IMR-90 (cell line): ENCODE results near the gene AGXT. TPM values are rescaled to one million over a fixed set of nuclear protein-coding genes. Genes with fewer than 3 reads are reported as not detected.

Experiments
- ATAC-seq: fragments of 200-7000 bp; cut with Tn5 transposase; 2 replicates; pipeline ENCODE4 v1.9.1; 2020; ENCODE audit warnings: low read depth, mild to moderate bottlenecking, moderate library complexity
- BruUV-seq: library from RNA; stranded (reverse); fragments of 400-500 nt; replicated peaks from 2 replicates; lab custom pipeline; 2021; lab: Mats Ljungman, UMichigan
- CTCF ChIA-PET: fragments of 300-600 bp; formaldehyde crosslinking; extraction: SDS; loops from one replicate; lab custom pipeline; 2021; ENCODE audit warnings: antibody characterized with exemption; lab: Yijun Ruan, JAX
- POLR2A ChIA-PET: fragments of 300-600 bp; sonication (Branson Sonifier 250); formaldehyde crosslinking; loops from one replicate; lab custom pipeline; 2022; ENCODE audit warnings: antibody characterized with exemption; ENCODE audit not compliant: unreplicated experiment; lab: Charles Lee
- DNase-seq: peaks from one replicate; pipeline ENCODE4 v3.0.0; 2013
- H2AFZ ChIP-seq: replicated peaks from 2 replicates; pipeline ENCODE3; 2013; ENCODE audit warnings: low read length, mild to moderate bottlenecking; ENCODE audit not compliant: poor library complexity
- H2AK5ac ChIP-seq: 2 replicates; pipeline ENCODE4 v1.6.1; 2013; ENCODE audit warnings: low read depth, low read length, inconsistent platforms
- H2AK9ac ChIP-seq: replicated peaks from 2 replicates; pipeline ENCODE3; 2013; ENCODE audit warnings: mild to moderate bottlenecking, low read depth, low read length, moderate library complexity; ENCODE audit not compliant: poor library complexity
- H2BK120ac ChIP-seq: 2 replicates; pipeline ENCODE4 v1.6.1; 2013; ENCODE audit warnings: low read depth, low read length, inconsistent platforms
- H2BK15ac ChIP-seq: 3 replicates; pipeline ENCODE4 v1.6.1; 2013; ENCODE audit warnings: low read depth, low read length, inconsistent platforms
- H2BK20ac ChIP-seq: 2 replicates; pipeline ENCODE4 v1.6.1; 2013; ENCODE audit warnings: low read depth, mild to moderate bottlenecking, inconsistent platforms, low read length, moderate library complexity
- H2BK5ac ChIP-seq: 2 replicates; pipeline ENCODE4 v1.6.1; 2013; ENCODE audit warnings: mild to moderate bottlenecking, low read depth, low read length, inconsistent platforms; ENCODE audit not compliant: poor library complexity, severe bottlenecking
- H3K14ac ChIP-seq: replicated peaks from 2 replicates; pipeline ENCODE4 v1.6.1; 2013; ENCODE audit warnings: low read depth, low read length, inconsistent platforms
- H3K18ac ChIP-seq: 2 replicates; pipeline ENCODE4 v1.6.1; 2013; ENCODE audit warnings: low read depth, low read length, control low read depth
- H3K23ac ChIP-seq: 2 replicates; pipeline ENCODE4 v1.6.1; 2013; ENCODE audit warnings: low read depth, low read length, inconsistent platforms
- H3K27ac ChIP-seq: 2 replicates; pipeline ENCODE4 v1.5.1; 2013; ENCODE audit warnings: mild to moderate bottlenecking, control low read depth, low read length; ENCODE audit not compliant: insufficient read depth
- H3K27me3 ChIP-seq: 2 replicates; pipeline ENCODE4 v1.6.1; 2013; ENCODE audit warnings: low read length; ENCODE audit not compliant: control insufficient read depth, insufficient read depth
- H3K36me3 ChIP-seq: 2 replicates; pipeline ENCODE4 v1.6.1; 2013; ENCODE audit warnings: low read length, mixed read lengths; ENCODE audit not compliant: control insufficient read depth, insufficient read depth
- H3K4ac ChIP-seq: 2 replicates; pipeline ENCODE4 v1.6.1; 2013; ENCODE audit warnings: low read depth, low read length, inconsistent platforms
- H3K4me1 ChIP-seq: 2 replicates; pipeline ENCODE4 v1.6.1; 2013; ENCODE audit warnings: low read length, mixed read lengths; ENCODE audit not compliant: control insufficient read depth, insufficient read depth
- H3K4me2 ChIP-seq: 2 replicates; pipeline ENCODE4 v1.6.1; 2013; ENCODE audit warnings: low read depth, mild to moderate bottlenecking, control low read depth, low read length, moderate library complexity
- H3K4me3 ChIP-seq: 2 replicates; pipeline ENCODE4 v1.5.1; 2013; ENCODE audit warnings: low read depth, mild to moderate bottlenecking, control low read depth, low read length, moderate library complexity; ENCODE audit not compliant: insufficient read depth
- H3K56ac ChIP-seq: 2 replicates; pipeline ENCODE4 v1.6.1; 2013; ENCODE audit warnings: low read length, inconsistent platforms; ENCODE audit not compliant: insufficient read depth; ENCODE audit errors: extremely low read depth
- H3K79me1 ChIP-seq, 2 experiments: 2 replicates each; pipeline ENCODE4 v1.6.1; 2013; ENCODE audit warnings: low read length in 2 of 2, inconsistent platforms in 1 of 2, low read depth in 1 of 2
- H3K9ac ChIP-seq: 2 replicates; pipeline ENCODE4 v1.6.1; 2013; ENCODE audit warnings: low read depth, low read length, control low read depth
- H3K9me1 ChIP-seq: 2 replicates; pipeline ENCODE4 v1.6.1; 2013; ENCODE audit warnings: low read length, inconsistent platforms; ENCODE audit not compliant: insufficient read depth
- H3K9me3 ChIP-seq: 2 replicates; pipeline ENCODE4 v1.6.1; 2013; ENCODE audit warnings: low read length; ENCODE audit not compliant: control insufficient read depth, insufficient read depth
- H4K20me1 ChIP-seq: 2 replicates; pipeline ENCODE4 v1.6.1; 2013; ENCODE audit warnings: low read length, inconsistent platforms; ENCODE audit not compliant: insufficient read depth
- H4K5ac ChIP-seq: 2 replicates; pipeline ENCODE4 v1.6.1; 2013; ENCODE audit warnings: mild to moderate bottlenecking, low read depth, low read length, control low read depth
- H4K8ac ChIP-seq, 2 experiments: 2 replicates each; pipeline ENCODE4 v1.6.1; 2013; ENCODE audit warnings: low read depth in 2 of 2, low read length in 2 of 2, control low read depth in 1 of 2, inconsistent platforms in 1 of 2
- H4K91ac ChIP-seq: 2 replicates; pipeline ENCODE4 v1.6.1; 2013; ENCODE audit warnings: low read depth, low read length, inconsistent platforms; ENCODE audit not compliant: insufficient read depth
- RCOR1 ChIP-seq: IDR thresholded peaks from 2 replicates; pipeline ENCODE4 v1.6.1; 2012; ENCODE audit warnings: mild to moderate bottlenecking, low read length, improper control_type of control experiment; ENCODE audit not compliant: insufficient replicate concordance
- RFX5 ChIP-seq: IDR thresholded peaks from 2 replicates; pipeline ENCODE4 v1.8.0; 2012; ENCODE audit warnings: low read depth, mild to moderate bottlenecking, low read length, moderate library complexity
- WGBS, 2 experiments: methylation state at CpG; one replicate each; pipeline versions ENCODE4 v1.1.5 to v1.1.7; 2013; ENCODE audit warnings: missing lambda C conversion rate in 2 of 2; ENCODE audit not compliant: insufficient read length in 1 of 2; ENCODE audit errors: extremely low coverage in 2 of 2; 5-methylcytosine and 5-hydroxymethylcytosine counted together
- dilution Hi-C: fragments of 300-500 bp; cut with HindIII; formaldehyde crosslinking; loops from one replicate; pipeline ENCODE4 v1.14.3; 2018; ENCODE audit warnings: low sequenced_read_pairs; ENCODE audit not compliant: unreplicated experiment
- in situ Hi-C: fragments of 300-500 bp; cut with MboI; formaldehyde crosslinking; loops from 3 replicates; pipeline ENCODE4 v1.14.3; 2019; ENCODE audit warnings: low sequenced_read_pairs, inconsistent platforms, mixed read lengths
- intact Hi-C: fragments of 100-400 bp; cut with micrococcal nuclease; formaldehyde crosslinking; loops from 2 replicates; pipeline ENCODE4 v1.10.0; 2022
- polyA plus RNA-seq, 3 experiments: library from polyadenylated mRNA; depleted of rRNA; stranded (reverse); fragments of >200 nt; gene quantifications; 2 replicates each; pipeline ENCODE4 v1.2.3, GENCODE V29; 2012; ENCODE audit warnings: low replicate concordance in 1 of 3
- total RNA-seq: library from RNA; depleted of rRNA; stranded (reverse); fragments of >200 nt; gene quantifications from 2 replicates; pipeline ENCODE4 v1.2.3, GENCODE V29; 2012
- TF ChIP-seq, protein P1 (sequence below): fragments of 150-350 bp; IDR thresholded peaks from 2 replicates; pipeline ENCODE4 v1.6.1; 2016; ENCODE audit warnings: low read depth, mild to moderate bottlenecking, low read length, moderate library complexity, borderline replicate concordance
- TF ChIP-seq, protein P2 (sequence below): fragments of 150-350 bp; IDR thresholded peaks from 2 replicates; pipeline ENCODE4 v1.6.1; 2017; ENCODE audit warnings: mild to moderate bottlenecking, antibody characterized with exemption, low read length, low read depth

AGXT gene
- total and polyA plus RNA-seq, 2 of the 4 experiments (the other 2 are of a cell fraction), result not detected

DNA sequence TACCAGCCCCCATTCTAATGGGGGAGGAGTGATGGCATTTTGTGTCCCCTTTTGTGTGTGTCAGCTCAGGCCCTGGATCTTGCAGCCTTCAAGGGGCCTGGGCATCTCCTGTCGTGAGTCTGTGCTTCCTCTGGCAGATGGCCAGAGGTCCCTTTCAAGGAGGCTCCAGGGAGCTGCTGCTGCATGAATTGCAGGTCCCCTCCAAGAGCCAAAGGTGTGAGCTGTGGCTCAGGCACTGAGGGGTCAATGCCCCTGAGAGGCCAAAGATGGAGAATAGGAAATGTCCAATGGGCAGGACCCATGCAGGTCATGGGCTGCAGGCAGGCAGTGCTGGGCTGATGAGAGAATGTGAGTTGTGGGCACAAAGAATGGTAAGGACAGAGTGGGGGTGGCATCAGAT lies 16.9 kb downstream of the AGXT start:
- no TSS peak for BruUV-seq
- Histone ChIP-seq H4K91ac (no peak overlapping the region), H2BK5ac (no peak overlapping the region), H2AK9ac (no peak overlapping the region), H2BK15ac (no peak overlapping the region), H2AK5ac (no peak overlapping the region), H3K56ac (no peak overlapping the region), H3K23ac (no peak overlapping the region), H2BK120ac (no peak overlapping the region), H3K9ac (no peak overlapping the region), H3K9me1 (no peaks in the 10 kb centered on the region), H3K79me1 (no peaks in the 10 kb centered on the region), H3K27me3 (peaks cover 11% of the 10 kb centered on the region), H2AFZ (no peak overlapping the region), H4K5ac (no peak overlapping the region), H2BK20ac (no peak overlapping the region), H3K27ac (no peak overlapping the region), H4K20me1 (no peaks in the 10 kb centered on the region), H3K4me3 (no peak overlapping the region), H3K4me1 (no peaks in the 10 kb centered on the region), H3K36me3 (no peaks in the 10 kb centered on the region), H4K8ac (no peak overlapping the region), H3K9me3 (no peaks in the 10 kb centered on the region), H3K18ac (no peak overlapping the region), H3K4me2 (no peak overlapping the region), H3K4ac (no peak overlapping the region), H3K14ac (no peak overlapping the region)
- intact Hi-C loops, result no loop called here
- ChIA-PET POLR2A (no interaction called here), CTCF (no interaction called here)
- dilution Hi-C loops, result no loop called here
- in situ Hi-C loops, result no loop called here
- ATAC-seq (no peak), DNase-seq (no peak)
- WGBS, 2 experiments, result no CpG with 5 or more reads among the region's 1 CpG
- no peak for TF ChIP-seq RFX5
- TF ChIP-seq RCOR1, result no peak
- TF ChIP-seq, protein P1, sequence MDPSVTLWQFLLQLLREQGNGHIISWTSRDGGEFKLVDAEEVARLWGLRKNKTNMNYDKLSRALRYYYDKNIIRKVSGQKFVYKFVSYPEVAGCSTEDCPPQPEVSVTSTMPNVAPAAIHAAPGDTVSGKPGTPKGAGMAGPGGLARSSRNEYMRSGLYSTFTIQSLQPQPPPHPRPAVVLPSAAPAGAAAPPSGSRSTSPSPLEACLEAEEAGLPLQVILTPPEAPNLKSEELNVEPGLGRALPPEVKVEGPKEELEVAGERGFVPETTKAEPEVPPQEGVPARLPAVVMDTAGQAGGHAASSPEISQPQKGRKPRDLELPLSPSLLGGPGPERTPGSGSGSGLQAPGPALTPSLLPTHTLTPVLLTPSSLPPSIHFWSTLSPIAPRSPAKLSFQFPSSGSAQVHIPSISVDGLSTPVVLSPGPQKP, result no peak
- TF ChIP-seq, protein P2, sequence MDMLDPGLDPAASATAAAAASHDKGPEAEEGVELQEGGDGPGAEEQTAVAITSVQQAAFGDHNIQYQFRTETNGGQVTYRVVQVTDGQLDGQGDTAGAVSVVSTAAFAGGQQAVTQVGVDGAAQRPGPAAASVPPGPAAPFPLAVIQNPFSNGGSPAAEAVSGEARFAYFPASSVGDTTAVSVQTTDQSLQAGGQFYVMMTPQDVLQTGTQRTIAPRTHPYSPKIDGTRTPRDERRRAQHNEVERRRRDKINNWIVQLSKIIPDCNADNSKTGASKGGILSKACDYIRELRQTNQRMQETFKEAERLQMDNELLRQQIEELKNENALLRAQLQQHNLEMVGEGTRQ, result no peak
